Measurements from ENCODE around the gene GHRHR.
A peak's percentile ranks its signal among the peaks of the same experiment; 100 is the strongest.

Gene GHRHR

DNA sequence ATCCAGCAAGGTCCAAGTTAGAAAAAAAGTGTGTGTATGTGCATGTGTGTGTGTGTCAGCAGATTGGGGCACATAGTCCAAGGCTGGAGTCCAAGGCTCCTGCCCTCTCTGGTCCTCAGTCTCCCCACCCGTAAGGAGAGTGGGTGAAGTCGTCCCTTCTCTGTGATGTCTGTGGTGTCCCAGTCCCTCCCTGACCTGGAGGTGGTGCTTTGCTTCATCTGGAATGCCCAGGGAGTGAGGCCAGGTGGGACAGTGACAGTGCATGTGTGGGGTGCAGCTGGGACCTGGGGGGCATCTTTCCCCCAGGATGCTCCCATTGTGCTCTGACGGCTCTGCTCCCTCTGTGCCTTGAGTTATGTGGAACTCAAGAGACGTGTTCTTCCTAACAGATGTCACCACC lies 34.1 kb upstream of the GHRHR start:
- no peak for DNase-seq

DNA sequence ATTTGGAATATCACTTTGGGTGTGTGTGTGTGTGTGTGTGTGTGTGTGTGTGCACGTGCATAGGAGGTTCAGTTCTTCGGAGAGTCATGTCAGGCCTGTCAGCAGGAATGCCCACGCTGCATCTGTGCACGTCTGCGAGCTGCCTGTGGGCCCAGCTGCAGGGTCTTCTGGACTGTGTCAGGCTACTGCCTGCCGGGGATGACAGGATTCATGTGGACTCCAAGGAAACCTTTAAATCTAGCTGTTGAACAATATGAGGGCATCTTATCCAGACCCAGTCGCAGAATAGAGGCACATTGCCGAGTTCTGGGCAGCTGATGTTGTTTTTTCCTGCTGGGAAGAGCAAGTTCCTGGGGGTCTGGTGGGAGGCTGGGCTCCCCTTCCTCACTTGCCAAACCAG lies 33.1 kb upstream of the GHRHR start:
- no peak for DNase-seq

DNA sequence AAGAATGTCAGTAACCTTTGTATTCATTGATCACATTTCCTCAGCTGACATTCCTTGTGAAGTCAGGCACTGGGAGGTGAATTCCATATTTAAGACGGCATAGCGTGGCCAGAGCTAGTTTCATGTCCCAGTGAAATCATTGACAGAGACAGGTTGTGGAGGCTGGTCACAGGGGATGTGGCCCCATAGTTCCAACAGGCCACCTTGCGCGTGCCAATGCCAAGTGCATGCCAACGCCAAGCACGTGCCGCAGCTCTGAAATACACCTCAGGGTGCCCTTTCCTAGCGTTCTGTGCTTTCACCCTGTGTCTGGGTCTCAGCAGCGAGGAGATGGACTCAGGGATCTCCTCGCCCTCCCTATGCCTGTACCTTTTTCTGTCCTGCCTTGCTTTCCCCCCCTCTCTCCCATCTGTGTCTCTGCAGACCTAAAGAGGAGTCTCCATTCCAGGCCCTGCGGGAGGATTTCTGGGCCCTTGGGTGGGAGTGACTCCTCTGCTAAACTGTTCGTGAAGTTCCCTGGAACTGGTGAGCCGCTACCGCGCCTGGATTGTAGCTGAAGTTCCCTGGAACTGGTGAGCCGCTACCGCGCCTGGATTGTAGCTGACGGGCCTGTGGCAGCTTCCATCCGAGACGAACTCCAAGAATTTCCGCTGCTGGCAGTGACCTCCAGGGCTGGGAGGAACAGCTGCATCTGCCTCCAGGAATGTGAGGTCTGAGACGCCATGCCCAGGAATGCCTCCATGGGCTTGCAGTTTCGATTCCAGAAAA lies 32.4 kb upstream of the GHRHR start:
- no peak for DNase-seq

DNA sequence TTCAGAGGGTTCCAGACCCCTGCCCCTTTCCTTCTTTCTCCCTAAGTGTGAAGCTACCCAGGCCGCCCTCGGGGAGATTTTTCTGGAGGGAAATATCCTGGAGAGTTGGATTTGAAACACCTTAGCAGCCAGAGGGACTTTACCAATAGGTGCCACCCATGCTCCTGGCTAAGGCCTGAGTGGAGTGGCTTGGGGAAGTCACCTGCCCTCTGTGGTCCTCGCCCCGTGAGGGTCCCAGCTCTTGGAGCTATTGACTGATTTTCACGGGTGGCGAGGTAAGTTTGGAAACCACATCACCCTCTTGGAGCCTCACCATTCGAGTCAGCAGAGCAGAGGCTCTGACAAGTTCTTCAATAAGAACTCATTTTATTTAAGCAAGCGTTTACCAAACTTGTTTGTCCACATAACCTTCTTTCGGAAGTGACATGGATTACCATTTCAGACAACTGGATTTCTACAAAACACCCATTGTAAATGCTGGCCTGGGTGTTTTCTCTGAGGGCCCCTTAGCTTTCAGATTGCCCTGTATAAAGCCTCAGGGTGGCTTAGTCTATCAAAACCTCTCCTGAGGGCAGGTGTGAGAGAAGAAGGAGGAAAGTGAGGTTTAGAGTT lies 31.7 kb upstream of the GHRHR start:
- no peak for DNase-seq

DNA sequence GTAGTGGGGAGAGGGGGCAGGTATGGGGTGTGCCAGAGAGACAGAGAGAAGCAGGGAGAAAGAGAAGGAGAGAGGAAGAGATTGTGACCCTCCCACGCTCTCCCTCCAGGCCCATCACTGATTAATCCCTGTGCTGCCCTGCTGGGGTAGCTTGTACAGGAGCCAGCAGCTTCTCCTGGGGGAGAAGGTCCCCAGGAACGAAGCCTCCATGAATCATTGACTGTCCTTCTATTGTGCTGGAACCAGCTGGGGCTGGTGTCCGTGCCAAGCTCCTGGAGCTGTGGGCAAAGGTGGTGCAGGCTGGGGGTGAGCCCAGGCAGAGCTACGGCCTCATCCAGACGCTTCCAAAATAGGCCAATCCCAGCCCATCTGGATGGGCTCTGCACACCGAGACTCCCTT lies 31.2 kb upstream of the GHRHR start:
- DNase-seq: no peak

DNA sequence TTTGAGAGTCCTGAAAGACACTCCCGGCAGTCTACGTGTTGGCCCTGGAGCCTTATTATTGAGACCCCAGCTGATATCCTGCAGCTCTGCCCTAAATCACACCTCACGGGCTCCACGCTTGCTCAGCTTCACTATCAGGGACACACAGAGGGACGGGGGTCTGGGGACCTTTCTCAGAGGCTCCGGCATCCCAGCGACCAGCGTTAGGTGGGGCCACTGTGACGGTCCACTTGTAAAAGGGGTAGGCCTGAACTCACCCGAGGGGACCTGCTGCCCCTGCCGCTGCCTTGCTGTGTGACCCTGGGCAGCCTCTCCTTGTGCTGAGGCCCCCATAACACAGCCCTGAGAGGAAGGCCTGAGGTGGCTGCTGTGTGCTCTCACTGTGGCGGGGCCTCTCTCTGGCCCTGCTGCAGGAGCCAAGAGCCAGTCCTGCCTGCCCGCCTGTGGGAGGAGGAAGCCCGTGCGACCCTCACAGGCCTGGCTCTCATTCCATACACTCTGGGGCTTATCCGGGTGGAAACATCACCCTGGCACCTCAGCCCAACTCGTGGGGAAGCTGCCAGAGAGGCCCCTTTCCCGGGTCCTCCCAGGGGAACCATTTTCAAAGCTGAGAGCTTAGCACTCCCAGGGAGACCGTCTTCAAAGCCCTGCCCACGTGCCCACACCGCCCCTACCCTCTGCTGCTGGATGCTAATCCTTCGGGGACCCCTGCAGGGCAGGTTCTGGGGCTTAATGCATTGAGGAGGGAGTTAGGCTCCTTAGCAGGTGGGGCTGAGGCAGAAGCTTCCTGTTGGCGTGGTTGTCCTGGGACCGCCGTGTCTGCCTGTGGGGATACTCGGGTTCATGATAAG lies 30.4 kb upstream of the GHRHR start:
- DNase-seq: no peak

DNA sequence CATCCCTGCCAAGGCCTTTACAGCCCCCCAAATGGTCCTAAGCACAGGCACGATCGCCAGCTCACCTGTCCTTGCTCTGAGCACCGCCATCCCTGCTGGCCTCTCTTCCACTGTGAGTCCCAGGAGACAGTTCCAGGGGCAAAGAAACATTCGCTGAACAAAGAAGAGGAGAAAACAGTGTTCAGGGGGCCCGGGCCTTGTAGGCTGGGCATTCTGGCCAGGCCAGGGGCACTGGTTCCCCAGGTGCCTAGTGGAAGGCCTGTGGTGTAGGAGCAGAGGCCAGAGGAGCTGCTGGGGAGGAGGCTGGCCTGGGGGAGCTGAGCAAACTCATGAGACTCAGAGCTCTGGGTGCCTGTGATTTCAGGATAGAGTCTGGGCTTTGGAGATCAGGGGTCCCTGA lies 29.5 kb upstream of the GHRHR start:
- no peak for DNase-seq

DNA sequence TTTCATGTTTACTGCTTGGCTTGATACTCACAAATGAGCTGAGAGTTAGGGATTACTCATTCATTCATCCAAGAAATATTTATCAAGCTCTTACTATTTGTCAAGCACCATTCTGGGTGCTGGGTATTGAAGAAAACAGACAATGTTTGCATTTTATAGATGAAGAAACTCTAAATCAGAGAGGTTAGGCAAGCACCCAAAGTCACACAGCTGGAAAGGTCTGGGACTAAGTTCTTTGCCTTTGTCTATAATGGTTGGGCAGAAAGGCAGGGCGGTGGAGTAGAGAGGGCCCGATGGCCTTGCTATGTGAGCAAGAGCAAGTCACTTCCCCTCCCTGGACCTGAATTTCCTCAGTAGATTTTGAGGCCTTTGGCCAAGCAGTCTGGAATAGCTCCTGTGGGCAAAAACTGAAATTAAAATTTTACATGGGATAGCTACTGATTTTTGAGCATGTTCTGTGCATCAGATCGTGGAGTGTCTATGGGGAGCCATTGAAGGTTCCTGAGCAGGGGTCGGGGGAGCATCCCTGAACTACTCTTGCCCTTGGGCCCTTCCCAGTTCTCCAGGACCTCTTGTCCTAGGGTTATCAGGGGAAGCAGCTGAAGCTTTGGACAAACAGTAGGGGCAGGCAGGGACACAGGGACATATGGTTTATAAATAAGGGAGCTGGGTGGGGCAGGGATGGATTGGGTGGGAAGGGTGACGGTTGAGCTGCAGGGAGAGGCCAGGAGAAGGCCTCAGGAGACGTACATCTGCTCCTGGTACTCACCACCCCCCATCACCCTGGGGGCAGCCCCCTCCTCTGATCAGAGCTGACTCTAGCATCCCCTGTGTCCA lies 28.8 kb upstream of the GHRHR start:
- DNase-seq: no peak

DNA sequence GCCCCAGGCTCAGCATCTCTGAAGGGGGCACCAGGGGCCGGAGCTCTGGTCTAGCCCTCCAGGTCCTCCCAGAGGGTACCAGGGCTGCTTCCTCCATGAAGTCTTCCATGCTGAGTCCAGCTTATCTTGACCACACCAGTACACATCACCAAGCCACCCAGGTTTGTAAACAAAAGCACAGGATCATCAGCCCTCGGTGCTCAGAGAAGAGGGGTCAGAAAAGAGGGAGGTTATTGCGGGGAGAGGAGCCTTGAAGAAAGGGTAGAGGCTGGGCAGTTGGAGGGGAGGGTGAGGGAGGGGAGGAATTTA lies 28.2 kb upstream of the GHRHR start:
- no peak for DNase-seq

DNA sequence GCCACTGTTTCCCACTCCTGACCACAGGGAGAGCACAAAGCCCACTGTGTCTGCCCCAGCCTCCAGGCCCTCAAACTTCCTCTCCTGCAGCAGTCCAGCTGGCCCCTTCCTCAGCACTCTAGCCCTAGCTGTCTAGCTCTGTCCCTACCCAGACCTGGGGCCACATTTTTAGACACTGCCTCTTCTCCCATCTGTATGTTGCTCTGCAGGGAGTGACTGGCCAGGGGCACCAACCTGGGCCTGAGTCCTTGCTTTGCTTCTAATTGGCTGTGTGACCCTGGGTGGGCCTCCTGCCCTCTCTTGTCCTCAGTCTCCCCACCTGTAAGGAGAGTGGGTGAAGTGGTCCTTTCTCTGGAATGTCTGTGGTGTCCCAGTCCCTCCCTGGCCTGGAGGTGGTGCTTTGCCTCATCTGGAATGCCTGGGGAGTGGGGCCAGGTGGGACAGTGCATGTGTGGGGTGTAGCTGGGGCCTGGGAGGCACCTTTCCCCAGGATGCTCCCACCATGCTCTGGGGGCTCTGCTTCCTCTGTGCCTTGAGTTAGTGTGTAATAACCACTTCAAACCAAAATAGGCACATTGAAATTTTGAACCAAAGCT lies 27.0 kb upstream of the GHRHR start:
- DNase-seq: no peak

DNA sequence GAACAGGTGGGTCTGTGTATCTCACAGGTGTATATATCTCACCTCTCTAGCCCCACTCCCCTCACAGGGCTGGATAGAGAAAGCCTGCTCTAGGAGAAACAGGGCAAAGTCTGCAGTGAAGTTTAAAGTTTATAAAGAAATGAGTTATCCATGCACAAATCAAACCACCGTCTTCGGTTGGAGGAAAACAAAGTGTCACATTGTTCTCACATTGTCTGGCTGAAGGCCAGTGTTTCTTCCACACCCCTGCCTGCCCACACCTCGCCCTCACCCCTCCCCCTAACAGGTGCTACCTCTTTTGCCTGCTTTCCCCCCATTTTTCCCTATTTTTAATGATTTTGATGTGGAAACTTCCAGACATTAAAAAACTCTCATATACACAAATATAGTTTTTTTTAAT lies 26.3 kb upstream of the GHRHR start:
- DNase-seq: no peak

DNA sequence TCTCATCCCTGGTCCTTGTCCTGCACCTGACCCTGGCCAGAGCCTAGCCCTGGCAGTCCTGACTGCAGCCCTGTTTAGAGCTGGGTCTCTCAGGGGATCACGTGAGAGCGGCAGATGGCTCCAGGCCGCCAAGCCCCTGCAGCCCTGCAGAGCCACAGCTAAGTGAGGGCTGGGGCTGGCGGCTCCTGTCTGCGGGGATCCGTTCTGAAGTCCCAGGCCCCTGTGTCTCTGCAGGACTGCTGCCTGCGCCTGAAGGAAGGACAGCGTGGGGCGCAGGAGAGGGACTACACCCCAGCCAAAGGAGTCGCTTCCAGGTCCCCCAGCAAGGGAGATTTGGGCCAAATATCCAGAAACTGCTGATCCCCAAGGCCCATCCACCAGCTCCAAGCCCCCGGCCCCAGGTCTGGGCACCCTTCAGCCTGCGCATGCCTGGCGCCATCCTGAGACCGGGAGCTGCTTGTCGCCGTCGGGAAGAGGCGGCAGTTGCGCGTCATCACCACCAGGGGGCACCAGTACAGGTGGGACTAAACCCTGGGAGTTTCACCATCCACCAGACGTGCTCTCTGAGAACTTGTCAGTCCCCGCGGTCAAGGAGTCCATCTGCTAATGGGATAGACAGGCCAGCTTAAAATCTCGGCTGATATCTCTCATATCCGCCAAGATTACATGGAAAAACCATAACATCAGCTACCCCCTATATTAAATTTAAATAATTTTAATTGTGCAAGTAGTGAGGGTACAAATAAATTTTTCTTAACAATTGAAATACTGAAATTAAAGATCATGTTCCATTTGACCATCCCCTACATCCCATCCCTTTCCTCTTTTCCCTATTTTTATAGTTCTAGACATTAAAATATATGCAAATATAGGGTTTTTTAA lies 25.1 kb upstream of the GHRHR start:
- peak; percentile 33 for DNase-seq

DNA sequence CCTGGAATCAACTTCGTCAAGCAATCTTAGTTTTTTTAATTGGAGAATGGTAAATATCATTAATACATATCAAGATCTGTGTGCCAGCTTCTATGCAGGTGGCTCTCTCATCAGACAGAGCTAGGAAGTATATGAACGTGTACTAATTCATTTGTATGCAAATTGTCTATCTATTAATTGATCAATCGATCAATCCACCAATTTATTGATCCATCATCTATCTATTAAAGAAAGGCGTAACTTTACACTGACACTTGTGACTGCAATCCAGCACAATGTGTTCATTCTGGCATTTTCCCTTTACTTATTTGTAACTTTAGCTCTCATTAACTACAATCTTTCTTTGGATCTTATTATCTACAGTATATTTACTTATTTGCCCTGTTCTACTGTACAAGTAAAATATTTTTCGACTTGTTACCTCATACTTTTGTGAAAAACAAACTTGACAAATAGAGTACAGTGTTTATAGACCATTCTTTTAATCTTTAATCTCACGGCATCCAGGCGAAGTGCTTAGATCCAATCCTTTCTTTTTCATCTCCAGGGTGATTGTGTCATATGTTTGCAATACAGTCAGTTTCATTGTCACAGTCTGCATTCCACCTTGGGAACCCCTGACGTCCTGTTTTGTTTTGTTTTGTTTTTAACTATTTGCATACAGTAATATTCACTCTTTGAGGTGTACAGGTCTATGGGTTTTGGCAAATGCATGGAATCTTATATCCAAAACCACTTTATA lies 22.0 kb upstream of the GHRHR start:
- DNase-seq: no peak

DNA sequence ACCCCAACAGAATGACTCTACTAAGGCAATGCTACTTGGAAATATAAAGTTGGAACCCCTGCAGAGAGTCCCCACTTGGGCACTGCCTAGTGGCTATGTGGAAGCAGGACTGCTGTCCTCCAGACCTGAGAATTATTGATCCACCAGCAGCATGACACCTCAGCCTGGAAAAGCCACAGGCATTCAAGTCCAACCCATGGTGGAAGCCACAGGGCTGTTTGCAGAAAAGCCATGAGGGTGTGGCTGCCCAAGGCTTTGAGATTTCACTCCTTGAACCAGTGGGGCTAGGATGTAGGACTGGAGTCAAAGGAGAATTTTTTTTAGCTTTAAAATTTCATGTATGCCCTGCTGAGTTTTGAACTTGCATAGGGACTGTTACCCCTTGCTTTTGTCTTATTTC lies 13.6 kb upstream of the GHRHR start:
- no peak for DNase-seq

DNA sequence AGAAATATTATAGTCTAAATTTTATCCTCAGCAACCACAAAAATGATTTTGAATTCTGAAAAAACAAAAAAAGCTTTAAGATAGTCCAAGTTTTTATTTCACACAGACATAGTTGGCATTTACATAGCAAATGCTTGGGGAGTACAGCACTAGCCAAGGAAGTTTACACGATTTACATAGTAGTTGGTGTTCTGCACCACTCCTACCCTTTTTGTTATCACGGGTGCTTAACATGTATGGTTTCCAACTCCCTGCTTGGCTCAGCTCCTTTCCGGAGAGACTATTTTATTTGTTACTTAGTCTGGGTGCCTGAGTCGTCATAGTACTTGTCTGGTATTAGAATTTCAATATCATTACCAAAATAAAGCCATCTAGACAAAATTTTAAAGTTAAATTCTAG lies 8.8 kb upstream of the GHRHR start:
- DNase-seq: no peak

DNA sequence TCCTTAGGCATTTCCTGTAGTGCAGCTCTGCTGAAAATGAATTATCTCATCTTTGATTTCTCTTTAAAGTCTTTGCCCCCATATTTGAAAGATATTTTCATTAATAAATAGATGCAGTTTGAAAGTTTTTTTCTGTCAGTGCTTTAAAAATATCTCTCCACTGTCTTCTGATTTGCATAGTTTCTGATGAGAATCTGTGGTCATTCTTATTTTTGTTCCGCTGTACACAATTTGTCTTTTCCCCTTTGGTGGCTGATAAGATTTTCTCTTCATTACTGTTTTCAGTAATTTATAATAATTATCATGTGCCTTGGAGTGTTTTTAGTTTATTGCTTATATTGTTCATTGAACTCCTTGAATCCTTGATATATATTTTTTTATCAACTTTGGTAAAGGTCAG lies 7.0 kb upstream of the GHRHR start:
- DNase-seq: no peak

DNA sequence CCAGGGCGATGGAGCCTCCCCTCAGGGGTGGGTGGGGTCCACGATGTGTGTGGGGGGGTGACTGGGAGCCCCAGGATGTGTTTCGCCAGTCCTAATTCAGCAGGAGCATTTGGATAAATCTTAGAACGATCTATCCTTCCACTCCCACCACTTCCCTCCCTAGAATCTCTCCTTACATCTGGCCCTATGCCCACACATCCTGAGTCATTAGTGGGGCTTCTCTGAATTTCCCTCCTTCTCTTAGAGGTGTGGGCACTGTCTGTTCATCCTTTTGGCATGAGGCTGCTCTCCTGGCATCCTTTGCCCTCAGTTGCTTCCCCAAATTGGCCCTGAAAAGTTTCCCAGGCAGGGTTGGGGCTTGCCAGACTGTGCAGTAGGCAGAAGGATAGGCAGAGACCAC lies 1.6 kb downstream of the GHRHR start:
- DNase-seq: no peak

DNA sequence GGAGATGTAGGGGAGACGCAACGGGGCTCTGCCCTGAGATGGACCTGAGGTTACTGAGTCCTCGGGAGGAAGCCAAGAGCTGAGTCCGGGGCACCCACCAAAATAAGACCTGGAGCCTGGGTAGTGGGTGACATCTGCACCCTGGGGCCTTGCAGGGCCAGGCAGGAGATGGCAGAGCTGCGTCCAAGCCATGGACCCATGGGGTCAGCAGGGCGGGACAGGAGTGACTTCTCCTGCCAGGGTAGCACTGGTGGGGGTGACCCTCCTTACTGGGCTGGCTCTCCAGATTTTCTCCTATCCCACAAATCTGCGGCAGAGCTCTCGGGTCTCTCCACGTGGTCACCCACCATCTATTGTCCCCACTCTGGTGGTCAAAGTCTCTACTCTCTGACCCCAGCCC lies 2.1 kb downstream of the GHRHR start:
- no peak for DNase-seq

DNA sequence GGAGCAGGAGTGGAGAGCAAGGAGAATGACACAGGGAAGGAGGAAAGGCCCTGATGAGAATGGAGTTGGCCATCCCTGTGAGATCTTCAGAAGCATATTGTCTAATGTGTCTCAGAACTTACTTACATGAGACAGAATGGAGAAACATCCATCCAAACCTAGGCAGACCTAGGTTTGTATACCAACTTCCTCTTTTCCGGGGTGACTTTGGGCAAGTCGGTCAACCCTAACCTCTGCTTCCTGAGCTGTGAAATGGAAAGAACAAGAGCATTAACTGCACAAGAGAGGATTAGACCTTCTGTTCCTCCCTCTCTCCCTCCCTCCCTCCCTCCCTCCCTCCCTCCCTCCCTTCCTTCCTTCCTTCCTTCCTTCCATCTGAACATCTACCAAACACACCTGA lies 4.5 kb downstream of the GHRHR start:
- no peak for DNase-seq

DNA sequence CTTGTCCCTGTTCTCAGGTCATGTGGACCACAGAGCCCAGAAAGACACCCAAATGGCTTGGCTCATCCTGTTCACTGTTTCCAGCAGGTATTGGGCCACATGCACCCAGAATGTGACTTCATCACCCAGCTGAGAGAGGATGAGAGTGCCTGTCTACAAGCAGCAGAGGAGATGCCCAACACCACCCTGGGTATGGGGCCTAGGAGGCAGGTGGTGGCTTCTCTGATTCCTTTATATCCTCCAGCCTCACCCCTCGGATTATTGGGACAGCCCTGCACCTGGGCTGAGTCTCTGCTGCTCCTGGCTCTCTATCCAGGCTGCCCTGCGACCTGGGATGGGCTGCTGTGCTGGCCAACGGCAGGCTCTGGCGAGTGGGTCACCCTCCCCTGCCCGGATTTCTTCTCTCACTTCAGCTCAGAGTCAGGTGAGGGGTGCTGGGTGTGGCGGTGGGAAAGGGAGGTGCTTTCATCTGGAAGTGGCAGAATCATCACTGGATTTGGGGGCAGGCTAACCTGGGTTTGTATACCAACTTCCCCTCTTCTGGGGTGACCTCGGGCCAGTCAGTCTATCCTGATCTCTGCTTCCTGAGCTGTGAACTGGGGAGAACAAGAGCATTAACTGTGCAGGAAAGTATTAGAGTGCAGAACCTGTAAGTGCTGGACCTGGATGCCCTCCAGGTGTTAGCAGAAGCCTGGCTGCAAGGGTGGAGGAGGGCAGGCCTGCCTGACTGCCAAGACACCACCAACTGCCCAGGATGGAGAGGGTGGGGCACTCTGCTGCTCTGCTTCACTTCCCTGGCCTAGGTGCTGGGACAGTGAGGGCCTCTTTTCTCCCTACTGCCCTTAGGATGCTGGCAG lies 5.2 kb downstream of the GHRHR start:
- DNase-seq: no peak
